Measurements from ENCODE around the gene GABBR1.

GRCh38 chr6:29557320-29557719 is 75.7 kb downstream of the GABBR1 start:
- TF ChIP-seq, protein P1, sequence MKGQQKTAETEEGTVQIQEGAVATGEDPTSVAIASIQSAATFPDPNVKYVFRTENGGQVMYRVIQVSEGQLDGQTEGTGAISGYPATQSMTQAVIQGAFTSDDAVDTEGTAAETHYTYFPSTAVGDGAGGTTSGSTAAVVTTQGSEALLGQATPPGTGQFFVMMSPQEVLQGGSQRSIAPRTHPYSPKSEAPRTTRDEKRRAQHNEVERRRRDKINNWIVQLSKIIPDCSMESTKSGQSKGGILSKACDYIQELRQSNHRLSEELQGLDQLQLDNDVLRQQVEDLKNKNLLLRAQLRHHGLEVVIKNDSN (IDR thresholded peaks at IDR 0.05), result no peak
- TF ChIP-seq EP300 (IDR thresholded peaks at IDR 0.05; ENCODE audit: borderline replicate concordance) (no peak), CEBPB (IDR thresholded peaks at IDR 0.05) (no peak), RAD21 (IDR thresholded peaks at IDR 0.05; ENCODE audit: low read depth) (no peak), CREB1 (IDR thresholded peaks at IDR 0.05; ENCODE audit: low read depth) (no peak), TEAD4 (IDR thresholded peaks at IDR 0.05) (no peak)
- TF ChIP-seq, protein P2, sequence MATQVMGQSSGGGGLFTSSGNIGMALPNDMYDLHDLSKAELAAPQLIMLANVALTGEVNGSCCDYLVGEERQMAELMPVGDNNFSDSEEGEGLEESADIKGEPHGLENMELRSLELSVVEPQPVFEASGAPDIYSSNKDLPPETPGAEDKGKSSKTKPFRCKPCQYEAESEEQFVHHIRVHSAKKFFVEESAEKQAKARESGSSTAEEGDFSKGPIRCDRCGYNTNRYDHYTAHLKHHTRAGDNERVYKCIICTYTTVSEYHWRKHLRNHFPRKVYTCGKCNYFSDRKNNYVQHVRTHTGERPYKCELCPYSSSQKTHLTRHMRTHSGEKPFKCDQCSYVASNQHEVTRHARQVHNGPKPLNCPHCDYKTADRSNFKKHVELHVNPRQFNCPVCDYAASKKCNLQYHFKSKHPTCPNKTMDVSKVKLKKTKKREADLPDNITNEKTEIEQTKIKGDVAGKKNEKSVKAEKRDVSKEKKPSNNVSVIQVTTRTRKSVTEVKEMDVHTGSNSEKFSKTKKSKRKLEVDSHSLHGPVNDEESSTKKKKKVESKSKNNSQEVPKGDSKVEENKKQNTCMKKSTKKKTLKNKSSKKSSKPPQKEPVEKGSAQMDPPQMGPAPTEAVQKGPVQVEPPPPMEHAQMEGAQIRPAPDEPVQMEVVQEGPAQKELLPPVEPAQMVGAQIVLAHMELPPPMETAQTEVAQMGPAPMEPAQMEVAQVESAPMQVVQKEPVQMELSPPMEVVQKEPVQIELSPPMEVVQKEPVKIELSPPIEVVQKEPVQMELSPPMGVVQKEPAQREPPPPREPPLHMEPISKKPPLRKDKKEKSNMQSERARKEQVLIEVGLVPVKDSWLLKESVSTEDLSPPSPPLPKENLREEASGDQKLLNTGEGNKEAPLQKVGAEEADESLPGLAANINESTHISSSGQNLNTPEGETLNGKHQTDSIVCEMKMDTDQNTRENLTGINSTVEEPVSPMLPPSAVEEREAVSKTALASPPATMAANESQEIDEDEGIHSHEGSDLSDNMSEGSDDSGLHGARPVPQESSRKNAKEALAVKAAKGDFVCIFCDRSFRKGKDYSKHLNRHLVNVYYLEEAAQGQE (IDR thresholded peaks at IDR 0.05; ENCODE audit: low read depth), result no peak
